AG09309 (cell line): ENCODE measurements around the gene SCP2.

ENCODE experiments used
- DNase-seq: peaks from one replicate; pipeline ENCODE4 v3.0.0-alpha.2; 2010; ENCODE audit warnings: low read depth
- H3K4me3 ChIP-seq: 2 replicates; pipeline ENCODE4 v1.5.1; 2011; ENCODE audit warnings: mild to moderate bottlenecking, low read depth, low read length, moderate library complexity; ENCODE audit not compliant: control insufficient read depth
- CTCF ChIP-seq: IDR thresholded peaks from 2 replicates; pipeline ENCODE4 v1.5.1; 2011; ENCODE audit warnings: mild to moderate bottlenecking, low read depth, low read length, inconsistent platforms; ENCODE audit not compliant: insufficient read depth, control insufficient read depth; ENCODE audit errors: missing control alignments

The SCP2 gene

GRCh38 chr1:52916241-52916975 lies 10.7 kb upstream of the SCP2 start:
- no peak overlapping the region for H3K4me3 ChIP-seq
- no peak for TF ChIP-seq CTCF
- no peak for DNase-seq

- no peak for DNase-seq
- H3K4me3 ChIP-seq: no peak overlapping the region
- no peak for TF ChIP-seq CTCF
Observed at GRCh38 chr1:52917156-52917555, 9.9 kb upstream of the SCP2 start.

- DNase-seq: no peak
- H3K4me3 ChIP-seq: no peak overlapping the region
- TF ChIP-seq CTCF: no peak
Observed at GRCh38 chr1:52917581-52917980, 9.5 kb upstream of the SCP2 start.

GRCh38 chr1:52918201-52918600 lies 8.9 kb upstream of the SCP2 start:
- DNase-seq: no peak
- no peak overlapping the region for H3K4me3 ChIP-seq
- no peak for TF ChIP-seq CTCF

GRCh38 chr1:52919051-52919722 lies 7.9 kb upstream of the SCP2 start:
- TF ChIP-seq CTCF: no peak
- no peak overlapping the region for H3K4me3 ChIP-seq
- DNase-seq: no peak

GRCh38 chr1:52919723-52920483 lies 7.2 kb upstream of the SCP2 start:
- no peak for TF ChIP-seq CTCF
- DNase-seq: no peak
- H3K4me3 ChIP-seq: no peak overlapping the region
